Thoracic aorta (tissue), 2 donors: Measurements from ENCODE around the gene CMPK1. TPM values are rescaled to one million over a fixed set of nuclear protein-coding genes. Genes with fewer than 3 reads are reported as not detected.

Source experiments
- ATAC-seq: fragments of 150-250 bp; one replicate; pipeline ENCODE4 v1.8.0; 2017; ENCODE audit warnings: low read depth; ENCODE audit not compliant: insufficient number of reproducible peaks, low FRiP score
- DNase-seq: peaks from one replicate; pipeline ENCODE4 v3.0.0-alpha.2; 2020; ENCODE audit warnings: low spot score
- H3K27ac ChIP-seq, 2 donors: fragments of 200-600 bp; sonication (generic); 1 replicate in 1 of 2; 2 replicates in 1 of 2; pipeline ENCODE4 v1.5.1; 2016; ENCODE audit warnings: mild to moderate bottlenecking in 2 of 2, moderate library complexity in 2 of 2
- H3K27me3 ChIP-seq: fragments of 200-600 bp; sonication (generic); replicated peaks from 2 replicates; pipeline ENCODE4 v1.6.0; 2016; ENCODE audit warnings: mild to moderate bottlenecking; ENCODE audit not compliant: insufficient read depth
- H3K36me3 ChIP-seq: fragments of 200-600 bp; sonication (generic); one replicate; pipeline ENCODE4 v1.5.1; 2016
- H3K4me1 ChIP-seq, 2 donors: fragments of 200-600 bp; sonication (generic); 1 replicate in 1 of 2; 2 replicates in 1 of 2; pipeline versions ENCODE4 v1.5.1 to v1.6.0; 2016; ENCODE audit warnings: low read depth in 2 of 2, mild to moderate bottlenecking in 1 of 2; ENCODE audit not compliant: control insufficient read depth in 1 of 2
- H3K4me3 ChIP-seq: fragments of 200-600 bp; sonication (generic); 2 replicates; pipeline ENCODE4 v1.5.1; 2016; ENCODE audit warnings: mild to moderate bottlenecking
- H3K9me3 ChIP-seq: fragments of 200-600 bp; sonication (generic); 2 replicates; pipeline ENCODE4 v1.5.1; 2016
- total RNA-seq, 2 donors: library from RNA; depleted of rRNA; stranded (reverse); fragments of >200 nt; gene quantifications; one replicate each; pipeline versions ENCODE4 v1.1.0 to v1.2.3, GENCODE V29; 2016
- TF ChIP-seq, protein P1 (sequence below): fragments of 200-600 bp; sonication (generic); IDR thresholded peaks from one replicate; pipeline ENCODE4 v1.5.1; 2019; ENCODE audit warnings: antibody characterized with exemption

Gene CMPK1
- total RNA-seq, 2 donors from 2014 or later: 117 to 146 TPM

DNA sequence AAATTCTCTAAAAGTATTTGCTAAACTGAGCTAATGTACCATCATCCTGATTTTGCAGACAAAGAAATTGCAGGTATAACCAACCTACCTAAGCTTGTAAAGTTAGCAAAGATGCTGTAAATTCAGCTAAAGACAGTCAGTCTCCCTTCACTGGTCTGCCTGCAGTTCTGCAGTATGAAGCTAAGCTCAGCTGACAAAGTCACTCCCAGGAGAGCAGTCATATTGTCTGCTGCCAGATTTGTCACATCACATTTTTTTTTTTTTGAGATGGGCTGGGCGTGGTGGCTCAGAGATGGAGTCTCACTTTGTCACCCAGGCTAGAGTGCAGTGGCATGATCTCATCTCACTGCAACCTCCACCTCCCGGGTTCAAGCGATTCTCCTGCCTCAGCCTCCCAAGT lies 8.9 kb upstream of the CMPK1 start:
- no peak overlapping the region for H3K27ac ChIP-seq
- H3K27me3 ChIP-seq: no peaks in the 10 kb centered on the region
- DNase-seq: no peak
- no peaks in the 10 kb centered on the region for H3K4me1 ChIP-seq
- TF ChIP-seq, protein P1, sequence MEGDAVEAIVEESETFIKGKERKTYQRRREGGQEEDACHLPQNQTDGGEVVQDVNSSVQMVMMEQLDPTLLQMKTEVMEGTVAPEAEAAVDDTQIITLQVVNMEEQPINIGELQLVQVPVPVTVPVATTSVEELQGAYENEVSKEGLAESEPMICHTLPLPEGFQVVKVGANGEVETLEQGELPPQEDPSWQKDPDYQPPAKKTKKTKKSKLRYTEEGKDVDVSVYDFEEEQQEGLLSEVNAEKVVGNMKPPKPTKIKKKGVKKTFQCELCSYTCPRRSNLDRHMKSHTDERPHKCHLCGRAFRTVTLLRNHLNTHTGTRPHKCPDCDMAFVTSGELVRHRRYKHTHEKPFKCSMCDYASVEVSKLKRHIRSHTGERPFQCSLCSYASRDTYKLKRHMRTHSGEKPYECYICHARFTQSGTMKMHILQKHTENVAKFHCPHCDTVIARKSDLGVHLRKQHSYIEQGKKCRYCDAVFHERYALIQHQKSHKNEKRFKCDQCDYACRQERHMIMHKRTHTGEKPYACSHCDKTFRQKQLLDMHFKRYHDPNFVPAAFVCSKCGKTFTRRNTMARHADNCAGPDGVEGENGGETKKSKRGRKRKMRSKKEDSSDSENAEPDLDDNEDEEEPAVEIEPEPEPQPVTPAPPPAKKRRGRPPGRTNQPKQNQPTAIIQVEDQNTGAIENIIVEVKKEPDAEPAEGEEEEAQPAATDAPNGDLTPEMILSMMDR: no peak
- H3K9me3 ChIP-seq: no peaks in the 10 kb centered on the region
- H3K4me3 ChIP-seq: no peak overlapping the region
- ATAC-seq: no peak
- H3K36me3 ChIP-seq: no peaks in the 10 kb centered on the region

DNA sequence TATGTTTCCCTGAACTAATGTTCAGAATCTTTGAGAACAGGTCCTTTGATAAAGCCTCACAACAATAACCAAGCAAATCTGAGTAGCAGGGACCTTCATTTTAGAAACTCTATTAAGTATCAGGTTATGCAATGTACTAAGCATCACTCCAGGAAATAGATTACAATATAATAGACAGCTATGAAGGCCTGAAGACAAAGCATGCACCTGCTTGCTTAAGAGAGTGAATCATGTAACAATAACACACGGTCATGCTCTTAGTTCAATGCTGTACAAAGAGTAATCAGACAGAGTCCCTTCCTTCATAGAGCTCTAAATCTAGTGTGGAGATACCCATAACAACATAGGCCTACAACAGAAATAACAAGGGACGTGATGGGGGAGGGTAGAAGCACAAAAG lies 8.1 kb upstream of the CMPK1 start:
- H3K36me3 ChIP-seq: no peaks in the 10 kb centered on the region
- DNase-seq (no peak), ATAC-seq (no peak)
- H3K27me3 ChIP-seq: no peaks in the 10 kb centered on the region
- H3K4me1 ChIP-seq: no peaks in the 10 kb centered on the region
- H3K4me3 ChIP-seq: no peak overlapping the region
- no peak overlapping the region for H3K27ac ChIP-seq
- TF ChIP-seq, protein P1: no peak
- no peaks in the 10 kb centered on the region for H3K9me3 ChIP-seq

DNA sequence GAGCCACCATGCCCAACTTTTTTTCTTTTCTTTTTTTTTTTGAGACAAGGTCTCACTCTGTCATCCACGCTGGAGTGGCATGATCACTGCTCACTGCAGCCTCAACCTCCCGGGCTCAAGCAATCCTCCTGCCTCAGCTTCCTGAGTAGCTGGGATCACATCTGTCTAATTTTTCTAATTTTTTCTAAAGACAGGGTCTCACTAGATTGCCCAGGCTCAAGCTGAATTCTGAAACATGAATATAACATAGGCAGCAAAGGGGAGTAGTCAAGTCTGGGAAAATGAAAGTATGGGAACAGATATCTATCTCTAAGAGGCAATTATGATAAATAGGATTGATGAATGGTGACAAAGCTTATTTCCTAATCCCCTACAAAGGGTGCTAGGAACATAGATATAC lies 7.3 kb upstream of the CMPK1 start:
- ATAC-seq: no peak
- H3K27ac ChIP-seq: no peak overlapping the region
- TF ChIP-seq, protein P1: no peak

DNA sequence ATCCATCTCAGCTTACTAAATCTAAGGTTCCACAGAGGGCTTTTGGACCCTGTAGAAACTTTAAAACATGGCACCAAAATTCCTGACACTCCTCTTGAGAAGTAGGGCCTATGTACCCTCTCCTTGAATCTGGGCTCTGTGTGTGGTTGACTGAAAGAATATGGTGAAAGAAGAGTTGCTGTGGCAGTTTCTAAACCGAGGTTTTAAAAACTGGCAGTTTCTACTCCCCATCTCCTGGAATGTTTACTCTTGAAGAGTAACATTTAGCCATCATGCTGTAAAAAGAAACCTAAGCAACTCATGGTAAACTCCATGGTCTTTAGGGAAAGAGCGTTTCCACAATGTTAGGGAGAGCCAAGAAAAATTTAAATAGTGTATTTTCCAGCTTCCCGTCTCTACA lies 4.6 kb upstream of the CMPK1 start:
- H3K27me3 ChIP-seq: no peaks in the 10 kb centered on the region
- TF ChIP-seq, protein P1: no peak

More for the DNA sequence above, 7.3 kb upstream of the CMPK1 start:
- Histone ChIP-seq H3K27me3 (no peaks in the 10 kb centered on the region), H3K36me3 (no peaks in the 10 kb centered on the region), H3K9me3 (no peaks in the 10 kb centered on the region), H3K4me1 (no peaks in the 10 kb centered on the region), H3K4me3 (no peak overlapping the region)
- DNase-seq: no peak

DNA sequence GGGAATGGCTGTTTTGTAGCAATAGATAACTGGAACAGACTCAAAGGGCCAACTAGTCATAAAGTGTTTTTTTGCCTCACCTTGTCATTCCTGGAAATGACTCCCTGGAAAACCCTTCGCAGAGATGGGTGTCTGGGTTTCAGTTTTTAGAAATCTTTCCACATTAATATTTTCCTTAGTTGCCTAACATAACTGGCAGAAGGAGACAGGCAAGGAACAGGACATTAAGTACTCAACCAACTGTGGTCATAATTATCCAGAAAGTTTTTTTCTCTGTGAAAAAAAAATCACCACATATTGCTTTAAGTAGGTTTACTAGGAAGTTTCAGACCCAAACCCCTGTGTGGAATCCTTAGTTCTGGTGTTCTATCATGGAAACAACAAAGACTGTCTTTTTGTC lies 3.4 kb upstream of the CMPK1 start:
- H3K4me1 ChIP-seq: peaks cover 13 to 20% of the 10 kb centered on the region in 2 donors
- no peak for DNase-seq
- H3K36me3 ChIP-seq: no peaks in the 10 kb centered on the region
- H3K9me3 ChIP-seq: no peaks in the 10 kb centered on the region
- no peaks in the 10 kb centered on the region for H3K27me3 ChIP-seq
- TF ChIP-seq, protein P1: no peak
- ATAC-seq: no peak
- H3K27ac ChIP-seq: peak overlapping the region in 1 of 2 donors; percentile 62
- H3K4me3 ChIP-seq: no peak overlapping the region

More for the DNA sequence above, 4.6 kb upstream of the CMPK1 start:
- Histone ChIP-seq H3K4me3 (no peak overlapping the region), H3K9me3 (no peaks in the 10 kb centered on the region), H3K27ac (peak overlapping the region in 1 of 2 donors; percentile 8), H3K4me1 (peaks cover 7 to 15% of the 10 kb centered on the region in 2 donors), H3K36me3 (no peaks in the 10 kb centered on the region)
- no peak for DNase-seq
- no peak for ATAC-seq
